Measurements from ENCODE around the gene KCNC3.

GRCh38 chr19:50358483-50359327 is 29.5 kb upstream of the KCNC3 start:
- peak; percentile 57 to 79 (median 68) for TF ChIP-seq POLR2AphosphoS5 (IDR thresholded peaks at IDR 0.05)
- no peak for TF ChIP-seq CTCF (IDR thresholded peaks at IDR 0.05)
- peak; percentile 12 to 18 for TF ChIP-seq POLR2A (IDR thresholded peaks at IDR 0.05)
